OCI-LY7 (cell line): ENCODE measurements around the gene DDA1. TPM values are rescaled to one million over a fixed set of nuclear protein-coding genes. Genes with fewer than 3 reads are reported as not detected.

Experiments used
- BruUV-seq: library from RNA; stranded (reverse); fragments of 400-500 nt; replicated peaks from 2 replicates; lab custom pipeline; 2021; lab: Mats Ljungman, UMichigan
- CTCF ChIA-PET: fragments of 300-600 bp; sonication (Branson Sonifier 250); formaldehyde crosslinking; loops from one replicate; lab custom pipeline; 2022; ENCODE audit warnings: antibody characterized with exemption; ENCODE audit not compliant: unreplicated experiment; lab: Charles Lee
- POLR2A ChIA-PET: fragments of 300-600 bp; sonication (Branson Sonifier 250); formaldehyde crosslinking; loops from one replicate; lab custom pipeline; 2022; ENCODE audit warnings: antibody characterized with exemption; lab: Charles Lee
- DNase-seq: peaks from one replicate; pipeline ENCODE4 v3.0.0-alpha.2; 2015; ENCODE audit warnings: low spot score
- H2AFZ ChIP-seq: fragments of 200-600 bp; sonication (generic), shearing (Covaris generic); 2 replicates; pipeline ENCODE4 v1.6.1; 2014; ENCODE audit warnings: mild to moderate bottlenecking, antibody characterized with exemption, low read length, moderate library complexity
- H3K27ac ChIP-seq: fragments of 200-600 bp; sonication (generic); 2 replicates; pipeline ENCODE4 v1.5.1; 2014; ENCODE audit warnings: mixed run types, low read depth, mild to moderate bottlenecking, moderate library complexity, low read length, inconsistent platforms; ENCODE audit not compliant: poor library complexity, severe bottlenecking
- H3K36me3 ChIP-seq: fragments of 200-600 bp; sonication (generic); 2 replicates; pipeline ENCODE4 v1.6.1; 2014; ENCODE audit warnings: mild to moderate bottlenecking, antibody characterized with exemption, low read length, moderate library complexity, mixed read lengths; ENCODE audit not compliant: insufficient read depth
- H3K4me1 ChIP-seq: fragments of 200-600 bp; sonication (generic); 2 replicates; pipeline ENCODE4 v1.5.1; 2014; ENCODE audit warnings: mild to moderate bottlenecking, low read length; ENCODE audit not compliant: insufficient read depth, poor library complexity, severe bottlenecking
- H3K4me2 ChIP-seq: fragments of 200-600 bp; sonication (generic); 2 replicates; pipeline ENCODE4 v1.6.1; 2014; ENCODE audit warnings: mild to moderate bottlenecking, low read length
- H3K4me3 ChIP-seq: fragments of 200-600 bp; sonication (generic); 2 replicates; pipeline ENCODE4 v1.5.1; 2014; ENCODE audit warnings: mild to moderate bottlenecking, low read depth, low read length; ENCODE audit not compliant: poor library complexity, severe bottlenecking
- H3K79me2 ChIP-seq: fragments of 200-600 bp; sonication (generic); 2 replicates; pipeline ENCODE4 v1.6.1; 2016; ENCODE audit warnings: low read depth, mild to moderate bottlenecking, low read length, moderate library complexity, mixed read lengths; ENCODE audit not compliant: insufficient read depth
- H3K9me2 ChIP-seq: fragments of 200-600 bp; sonication (generic); 2 replicates; pipeline ENCODE4 v1.6.1; 2016; ENCODE audit warnings: mild to moderate bottlenecking, low read length, mixed read lengths; ENCODE audit not compliant: insufficient read depth
- H3K9me3 ChIP-seq: fragments of 200-600 bp; sonication (generic); 2 replicates; pipeline ENCODE4 v1.6.1; 2014; ENCODE audit warnings: mild to moderate bottlenecking, mixed run types, low read length, mixed read lengths
- H4K20me1 ChIP-seq: fragments of 200-600 bp; sonication (generic); 2 replicates; pipeline ENCODE4 v1.6.1; 2014; ENCODE audit warnings: mild to moderate bottlenecking, antibody characterized with exemption, low read length, moderate library complexity, mixed read lengths; ENCODE audit not compliant: insufficient read depth
- CTCF ChIP-seq: fragments of 200-600 bp; sonication (generic); conservative IDR thresholded peaks from 2 replicates; pipeline ENCODE4 v1.5.1; 2014; ENCODE audit warnings: mild to moderate bottlenecking, antibody characterized with exemption, low read length, moderate library complexity, mixed read lengths
- EZH2phosphoT487 ChIP-seq: fragments of 200-600 bp; sonication (generic); IDR thresholded peaks from 2 replicates; pipeline ENCODE4 v1.6.1; 2018; ENCODE audit warnings: low read depth, borderline replicate concordance, mild to moderate bottlenecking, mixed run types, antibody characterized with exemption, low read length, moderate library complexity, mixed read lengths
- intact Hi-C: fragments of 100-400 bp; cut with micrococcal nuclease; formaldehyde crosslinking; loops from one replicate; pipeline ENCODE4 v1.10.0; 2022; ENCODE audit not compliant: unreplicated experiment
- total RNA-seq, 2 experiments: library from RNA; depleted of rRNA in 1 of 2; stranded (reverse); fragments of >200 nt in 1 of 2; shearing (Covaris generic) in 1 of 2; gene quantifications; 2 replicates each; pipeline ENCODE4 v1.2.3, GENCODE V29; 2014 to 2022

Gene DDA1
- total RNA-seq, 2 experiments from 2014 or later = 36.6 to 48.8 TPM

- H3K9me2 ChIP-seq = no peaks in the 10 kb centered on the region
- intact Hi-C loops = no loop called here
- no peaks in the 10 kb centered on the region for H3K79me2 ChIP-seq
- no peak overlapping the region for H3K4me3 ChIP-seq
- H3K4me1 ChIP-seq = peaks cover 14% of the 10 kb centered on the region
- POLR2A ChIA-PET = no interaction called here
- no peak overlapping the region for H2AFZ ChIP-seq
- H3K36me3 ChIP-seq = peaks cover 18% of the 10 kb centered on the region
- no peaks in the 10 kb centered on the region for H4K20me1 ChIP-seq
- BruUV-seq = no TSS peak
- TF ChIP-seq CTCF = no peak
- TF ChIP-seq EZH2phosphoT487 = no peak
- CTCF ChIA-PET = no interaction called here
- no peak for DNase-seq
- no peak overlapping the region for H3K4me2 ChIP-seq
- H3K27ac ChIP-seq = no peak overlapping the region
- no peaks in the 10 kb centered on the region for H3K9me3 ChIP-seq
Measured at GRCh38 chr19:17325881-17326594, 16.7 kb downstream of the DDA1 start.

GRCh38 chr19:17326595-17326966 lies 17.2 kb downstream of the DDA1 start:
- intact Hi-C loops = no loop called here
- ChIA-PET POLR2A (interaction anchor here (0.6 kb wide), 1 partner anchor 77 kb away, joined by 3 read pairs; no protein-coding TSS in a partner anchor), CTCF (no interaction called here)
- Histone ChIP-seq H3K9me2 (no peaks in the 10 kb centered on the region), H3K4me2 (no peak overlapping the region), H3K9me3 (no peaks in the 10 kb centered on the region), H2AFZ (no peak overlapping the region), H3K4me1 (peaks cover 14% of the 10 kb centered on the region), H4K20me1 (no peaks in the 10 kb centered on the region), H3K4me3 (no peak overlapping the region), H3K27ac (no peak overlapping the region), H3K36me3 (peaks cover 14% of the 10 kb centered on the region), H3K79me2 (no peaks in the 10 kb centered on the region)
- BruUV-seq = no TSS peak
- TF ChIP-seq CTCF = no peak
- no peak for TF ChIP-seq EZH2phosphoT487
- DNase-seq = no peak

GRCh38 chr19:17327068-17327653 lies 17.8 kb downstream of the DDA1 start:
- TF ChIP-seq CTCF (no peak), EZH2phosphoT487 (no peak)
- BruUV-seq = no TSS peak
- peaks cover 8% of the 10 kb centered on the region; the same call in 1 of the 2 replicates for H3K36me3 ChIP-seq
- peaks cover 14% of the 10 kb centered on the region for H3K4me1 ChIP-seq
- no peaks in the 10 kb centered on the region for H3K9me3 ChIP-seq
- no peaks in the 10 kb centered on the region for H3K79me2 ChIP-seq
- no peak overlapping the region for H3K27ac ChIP-seq
- H2AFZ ChIP-seq = no peak overlapping the region
- DNase-seq = no peak
- POLR2A ChIA-PET = interaction anchor here (0.6 kb wide), 1 partner anchor 76 kb away, joined by 3 read pairs; no protein-coding TSS in a partner anchor
- H3K9me2 ChIP-seq = no peaks in the 10 kb centered on the region
- no peak overlapping the region for H3K4me2 ChIP-seq
- no peak overlapping the region for H3K4me3 ChIP-seq
- intact Hi-C loops = no loop called here
- H4K20me1 ChIP-seq = no peaks in the 10 kb centered on the region
- CTCF ChIA-PET = interaction anchor here (0.6 kb wide), 1 partner anchor 36 kb away, joined by 3 read pairs; no protein-coding TSS in a partner anchor
